NCI-H2107 treated with DMSO at 0.1 percent for 48 hours (cell line): ENCODE results near the gene HKDC1.
A peak's percentile ranks its signal among the peaks of the same experiment; 100 is the strongest.
"Not testable (repeated sequence)": the region's sequence is repeated elsewhere in the genome, so short reads cannot be mapped to it uniquely, and the experiment has no call there.

Experiments
- DNase-seq: peaks from one replicate; lab custom pipeline; 2025; ENCODE audit not compliant: unreplicated experiment; lab: John Stamatoyannopoulos, UW

HKDC1 gene, protein sequence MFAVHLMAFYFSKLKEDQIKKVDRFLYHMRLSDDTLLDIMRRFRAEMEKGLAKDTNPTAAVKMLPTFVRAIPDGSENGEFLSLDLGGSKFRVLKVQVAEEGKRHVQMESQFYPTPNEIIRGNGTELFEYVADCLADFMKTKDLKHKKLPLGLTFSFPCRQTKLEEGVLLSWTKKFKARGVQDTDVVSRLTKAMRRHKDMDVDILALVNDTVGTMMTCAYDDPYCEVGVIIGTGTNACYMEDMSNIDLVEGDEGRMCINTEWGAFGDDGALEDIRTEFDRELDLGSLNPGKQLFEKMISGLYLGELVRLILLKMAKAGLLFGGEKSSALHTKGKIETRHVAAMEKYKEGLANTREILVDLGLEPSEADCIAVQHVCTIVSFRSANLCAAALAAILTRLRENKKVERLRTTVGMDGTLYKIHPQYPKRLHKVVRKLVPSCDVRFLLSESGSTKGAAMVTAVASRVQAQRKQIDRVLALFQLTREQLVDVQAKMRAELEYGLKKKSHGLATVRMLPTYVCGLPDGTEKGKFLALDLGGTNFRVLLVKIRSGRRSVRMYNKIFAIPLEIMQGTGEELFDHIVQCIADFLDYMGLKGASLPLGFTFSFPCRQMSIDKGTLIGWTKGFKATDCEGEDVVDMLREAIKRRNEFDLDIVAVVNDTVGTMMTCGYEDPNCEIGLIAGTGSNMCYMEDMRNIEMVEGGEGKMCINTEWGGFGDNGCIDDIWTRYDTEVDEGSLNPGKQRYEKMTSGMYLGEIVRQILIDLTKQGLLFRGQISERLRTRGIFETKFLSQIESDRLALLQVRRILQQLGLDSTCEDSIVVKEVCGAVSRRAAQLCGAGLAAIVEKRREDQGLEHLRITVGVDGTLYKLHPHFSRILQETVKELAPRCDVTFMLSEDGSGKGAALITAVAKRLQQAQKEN

DNA sequence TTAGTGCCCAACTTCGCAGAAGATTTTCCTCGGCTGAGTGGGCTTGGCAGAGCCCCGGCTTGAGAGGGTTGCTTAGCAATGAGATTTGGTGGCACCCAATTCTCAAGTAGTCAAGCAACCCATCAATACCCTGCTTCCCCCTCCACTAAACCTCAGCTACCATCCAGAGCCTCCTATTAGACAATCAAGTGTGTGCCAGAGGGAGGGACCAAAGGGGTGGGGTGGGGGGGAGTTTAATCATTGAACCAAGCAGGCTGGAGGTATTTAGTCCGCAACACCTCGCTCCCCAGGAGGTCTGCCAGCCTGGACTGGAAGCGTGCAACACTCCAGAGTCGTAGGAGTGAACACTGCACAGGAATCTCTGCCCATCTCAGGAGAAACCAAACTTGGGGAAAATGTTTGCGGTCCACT, at the start of gene HKDC1:
Gene HKDC1, plus strand, starts transcription at position 292 of the 411 bp plus-strand sequence. Its CDS starts 104 bp downstream, at position 396.
- DNase-seq, result no peak

DNA sequence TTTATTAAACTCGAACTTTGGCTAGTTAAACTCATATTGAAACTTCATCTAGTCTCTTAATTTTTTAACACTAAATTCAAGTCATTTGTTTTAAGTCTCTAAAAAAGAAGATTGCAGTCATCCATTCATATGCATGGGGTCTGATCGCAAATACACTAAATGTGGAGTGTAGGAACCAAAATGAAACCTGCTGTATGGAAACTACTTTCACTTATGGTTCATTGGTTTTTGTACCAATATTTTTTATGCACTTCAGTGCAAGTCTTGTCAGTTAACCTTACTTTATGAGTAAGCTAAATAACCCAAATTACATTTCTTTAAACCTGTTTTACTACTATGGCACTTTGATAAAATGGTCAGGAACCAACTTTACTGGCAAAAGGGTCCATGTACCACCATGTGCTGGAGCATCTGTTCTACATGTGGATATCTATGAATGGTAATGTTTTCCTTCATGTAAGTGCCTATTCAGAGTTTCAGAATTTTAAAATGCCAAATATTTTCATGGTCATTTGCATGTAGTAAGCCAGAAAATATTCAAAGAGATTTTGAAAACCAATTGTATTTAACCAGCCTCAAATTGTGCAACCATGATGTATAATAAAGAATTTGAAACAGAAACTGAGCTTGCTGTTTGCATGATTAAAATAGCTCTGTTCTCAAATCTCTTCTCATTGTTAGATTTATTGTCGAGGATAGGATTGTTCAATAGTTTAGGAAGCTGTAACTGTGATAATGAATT, 47.7 kb upstream of the HKDC1 start:
- DNase-seq, result no peak

DNA sequence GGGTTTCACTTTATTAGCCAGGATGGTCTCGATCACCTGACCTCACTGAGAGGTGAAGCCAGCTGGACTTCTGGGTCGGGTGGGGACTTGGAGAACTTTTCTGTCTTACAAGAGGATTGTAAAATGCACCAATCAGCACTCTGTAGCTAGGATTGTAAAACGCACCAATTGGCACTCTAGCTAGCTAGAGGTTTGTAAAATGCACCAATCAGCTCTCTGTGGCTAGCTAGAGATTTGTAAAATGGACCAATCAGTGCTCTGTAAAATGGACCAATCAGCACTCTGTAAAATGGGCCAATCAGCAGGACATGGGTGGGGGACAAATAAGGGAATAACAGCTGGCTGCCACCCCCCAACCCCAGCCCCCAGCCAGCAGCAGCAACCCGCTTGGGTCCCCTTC, 44.8 kb upstream of the HKDC1 start:
- DNase-seq, result not testable (repeated sequence)

DNA sequence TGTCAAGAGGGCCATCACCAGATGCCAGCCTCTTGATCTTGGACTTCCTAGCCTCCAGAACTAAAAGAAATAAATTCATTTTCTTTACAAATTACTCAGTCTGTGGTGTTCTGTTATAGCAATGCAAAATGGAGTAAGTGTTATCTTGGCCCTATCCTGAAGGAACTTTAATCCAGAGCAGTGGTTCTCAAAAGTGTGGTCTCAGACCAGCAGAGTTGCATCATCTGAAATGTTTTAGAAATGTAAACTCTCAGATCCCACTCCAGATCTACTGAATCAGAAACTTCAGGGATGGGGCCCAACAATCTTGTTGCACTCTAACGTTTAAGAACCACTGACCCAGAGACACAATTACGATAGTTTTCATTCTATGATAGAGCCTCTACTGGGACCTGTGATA, 43.3 kb upstream of the HKDC1 start:
- DNase-seq, result no peak

DNA sequence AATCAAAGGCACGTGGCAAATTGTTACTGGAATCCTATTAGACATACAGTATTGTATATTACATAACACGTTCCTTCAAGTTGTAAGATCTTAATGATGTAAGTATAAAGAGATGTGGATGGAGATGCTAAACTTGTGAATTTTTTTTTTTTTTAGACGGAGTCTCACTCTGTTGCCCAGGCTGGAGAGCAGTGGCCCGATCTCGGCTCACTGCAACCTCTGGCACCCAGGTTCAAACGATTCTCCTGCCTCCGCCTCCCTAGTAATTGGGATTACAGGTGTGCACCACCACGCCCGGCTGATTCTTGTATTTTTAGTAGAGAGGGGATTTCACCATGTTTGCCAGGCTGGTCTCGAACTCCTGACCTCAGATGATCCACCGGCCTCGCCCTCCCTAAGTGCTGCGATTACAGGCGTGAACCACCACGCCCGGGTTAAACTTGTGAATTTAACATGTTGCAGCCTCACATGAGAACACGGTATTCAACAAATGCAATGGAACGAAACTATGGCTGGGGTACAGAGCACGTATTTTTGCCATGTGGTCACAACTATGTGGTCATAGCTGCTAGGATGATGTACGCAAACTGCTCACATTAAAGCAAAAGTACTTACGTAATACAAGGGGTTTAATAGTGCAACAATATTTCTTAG, 40.9 kb upstream of the HKDC1 start:
- DNase-seq, result no peak

DNA sequence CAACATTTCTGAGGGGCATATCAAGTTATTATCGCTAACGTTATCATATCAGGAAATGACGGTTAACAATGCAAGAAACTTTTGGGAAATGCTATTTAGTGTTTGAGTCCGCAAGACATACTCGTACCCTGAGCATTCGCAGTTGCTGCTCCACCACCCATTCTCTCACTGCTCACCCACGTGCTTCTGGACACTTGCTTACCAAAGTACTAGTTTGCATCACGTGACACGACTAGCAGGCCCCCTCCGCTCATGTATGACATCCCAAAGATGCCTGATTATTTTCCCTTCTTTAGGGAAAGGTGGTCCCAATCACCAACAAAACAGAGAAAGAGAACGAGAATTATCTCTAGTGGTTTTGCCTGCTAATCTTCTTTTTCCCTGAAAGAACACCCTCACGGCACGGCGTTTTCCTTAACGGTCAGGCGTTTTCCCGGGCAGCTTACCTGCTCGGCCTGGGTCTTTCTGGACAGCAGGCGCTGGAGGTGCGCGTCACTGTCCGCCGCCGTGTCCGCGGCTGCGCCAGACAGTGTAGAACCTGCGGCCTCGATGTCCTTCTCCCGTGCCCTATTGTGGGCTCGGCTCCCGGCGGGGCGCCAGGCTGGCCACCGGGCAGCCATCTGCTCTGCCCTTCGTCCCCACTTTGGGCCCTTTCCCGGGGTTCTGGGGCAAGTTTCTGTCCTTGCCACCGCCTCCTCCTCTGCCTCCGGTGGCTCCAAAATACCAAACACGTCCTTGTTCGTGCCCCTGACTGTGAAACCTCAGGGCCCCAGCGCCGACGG, 40.2 kb upstream of the HKDC1 start, which contains the start of gene SUPV3L1:
Gene SUPV3L1, plus strand, starts transcription at position 492 of the 782 bp plus-strand sequence. Its CDS starts 58 bp downstream, at position 550.
- DNase-seq, result peak; percentile 91

DNA sequence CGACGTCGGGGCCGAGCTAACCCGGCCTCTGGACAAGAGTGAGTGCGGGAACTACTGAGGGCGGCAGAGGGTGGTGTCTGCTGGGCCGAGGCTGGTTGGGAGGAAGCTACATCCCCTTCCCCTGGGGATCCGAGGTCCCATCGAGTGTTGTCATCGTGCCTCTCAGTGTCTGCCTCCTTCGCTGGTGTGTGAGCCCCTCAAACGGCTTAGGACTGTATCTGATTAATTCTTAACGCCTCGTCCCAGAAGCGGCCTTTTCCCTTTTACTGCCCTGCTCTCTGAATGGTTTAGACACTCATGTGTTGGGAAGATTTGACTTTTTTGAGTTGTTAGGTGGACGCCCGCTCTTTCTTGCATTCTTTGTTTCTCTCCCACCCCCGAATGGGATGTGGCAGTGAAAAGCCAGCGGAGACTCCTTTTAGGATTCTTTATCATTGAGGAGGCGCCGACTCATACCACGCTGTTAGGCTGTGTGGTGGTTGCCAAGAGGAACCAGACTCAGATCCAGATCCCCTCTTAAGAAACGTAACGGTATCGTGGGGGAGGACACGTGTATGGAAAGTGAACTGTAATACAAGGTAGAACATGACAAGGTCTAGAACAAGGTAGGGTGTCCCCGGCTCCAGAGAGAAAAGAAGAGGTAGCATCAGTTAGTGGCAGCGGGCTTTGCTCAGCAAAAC, 39.5 kb upstream of the HKDC1 start:
- no peak for DNase-seq

DNA sequence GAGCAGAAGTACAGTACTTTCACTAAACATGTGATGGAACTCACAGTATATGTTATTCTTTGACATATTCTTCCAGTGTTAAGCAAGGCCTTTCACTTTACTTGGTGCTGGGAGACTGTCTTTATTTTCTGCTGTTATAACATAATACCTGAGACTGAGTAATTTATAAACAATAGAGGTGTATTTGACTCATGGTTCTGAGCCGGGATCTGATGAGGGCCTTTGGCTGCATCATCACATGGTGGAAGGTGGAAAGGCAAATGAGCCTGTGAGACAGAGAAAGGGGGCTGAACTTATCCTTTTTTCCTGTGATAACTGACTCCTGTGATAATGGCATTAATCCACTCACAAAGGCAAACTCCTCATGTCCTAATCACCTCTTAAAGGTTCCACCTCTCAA, 38.7 kb upstream of the HKDC1 start:
- no peak for DNase-seq

DNA sequence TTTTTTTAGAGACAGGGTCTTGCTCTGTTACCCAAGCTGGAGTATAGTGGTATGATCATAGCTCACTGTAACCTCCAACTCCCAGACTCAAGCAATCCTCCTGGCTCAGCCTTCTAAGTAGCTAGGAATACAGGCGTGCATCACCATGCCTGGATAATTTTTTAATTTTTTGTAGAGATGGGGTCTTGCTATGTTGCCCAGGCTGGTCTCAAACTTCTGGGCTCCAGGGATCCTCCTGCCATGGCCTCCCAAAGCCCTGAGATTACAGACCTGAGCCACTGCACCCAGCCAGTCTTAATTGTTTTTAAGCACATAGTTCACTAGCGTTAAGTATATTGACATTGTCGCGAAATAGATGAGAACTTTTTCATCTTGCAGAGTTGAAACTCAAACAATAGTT, 38.1 kb upstream of the HKDC1 start:
- no peak for DNase-seq

DNA sequence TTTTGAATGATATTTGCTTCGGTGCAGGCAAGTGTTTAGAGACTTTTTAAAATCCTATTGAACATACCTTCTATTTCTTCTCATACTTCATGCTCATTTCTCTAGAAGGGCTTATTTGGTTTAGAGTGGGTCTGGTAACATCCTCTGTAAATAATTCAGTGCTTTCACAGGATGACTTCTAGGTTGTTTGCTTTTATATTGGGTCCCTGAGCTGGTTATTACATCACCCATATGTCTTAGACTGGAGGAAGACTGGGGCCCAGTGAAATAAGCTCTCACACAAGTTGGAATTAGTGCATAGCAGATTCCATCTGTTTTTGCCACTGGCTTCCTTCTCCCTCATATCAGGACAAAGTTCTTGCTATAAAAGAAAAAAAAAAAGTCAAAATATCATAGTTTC, 33.6 kb upstream of the HKDC1 start:
- DNase-seq, result no peak

DNA sequence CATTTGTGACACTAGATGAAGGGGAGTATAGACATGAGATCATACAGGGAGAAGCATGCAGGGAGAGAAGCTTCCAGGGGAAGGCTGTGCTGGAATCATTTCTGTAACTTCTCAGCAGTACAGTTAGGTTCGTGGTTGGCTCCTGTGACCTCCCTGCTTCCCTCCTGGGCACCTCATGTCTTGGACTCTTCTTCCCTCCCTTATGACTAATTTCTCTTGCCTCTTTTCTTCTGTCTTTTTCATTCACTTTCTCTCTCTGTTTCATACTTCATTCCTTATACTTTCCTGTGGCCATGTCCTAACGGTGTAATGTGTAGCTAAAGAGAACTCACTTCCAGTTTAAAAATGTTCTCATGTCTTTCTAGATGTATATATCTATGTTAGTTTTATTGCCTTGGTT, 19.1 kb upstream of the HKDC1 start:
- no peak for DNase-seq

DNA sequence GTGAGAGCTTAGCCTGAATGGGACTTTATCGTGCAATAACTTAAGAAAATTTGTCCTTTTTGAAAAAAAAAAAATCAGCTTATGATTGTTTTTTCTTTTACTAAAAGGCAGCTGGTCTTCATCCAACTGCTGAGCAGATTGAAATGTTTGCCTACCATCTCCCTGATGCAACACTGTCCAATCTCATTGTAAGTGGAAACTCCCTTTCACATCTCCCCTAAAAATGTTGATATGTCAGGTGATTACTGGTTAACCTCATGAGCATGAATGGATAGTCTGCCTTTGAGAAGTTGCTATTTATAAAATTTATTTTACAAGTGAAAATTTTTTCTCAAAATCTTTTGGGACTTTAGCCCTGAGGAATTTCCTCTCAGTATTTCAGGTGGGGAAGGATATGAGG, 17.8 kb upstream of the HKDC1 start:
- DNase-seq, result no peak

DNA sequence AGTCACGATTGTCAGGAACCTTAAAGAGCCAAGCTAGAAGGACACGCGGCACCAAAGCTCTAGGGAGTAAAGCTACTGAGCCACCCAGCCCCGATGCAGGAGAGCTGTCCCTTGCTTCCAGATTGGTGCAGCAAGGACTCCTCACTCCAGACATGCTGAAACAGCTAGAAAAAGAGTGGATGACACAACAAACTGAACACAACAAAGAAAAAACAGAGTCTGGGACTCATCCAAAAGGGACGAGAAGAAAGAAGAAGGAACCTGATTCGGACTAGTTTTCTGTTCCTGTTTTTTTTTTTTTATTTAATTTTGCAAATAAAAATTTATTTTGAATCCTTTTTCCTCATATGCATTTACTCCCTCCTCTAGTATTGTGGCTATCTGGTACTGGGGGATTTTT, 11.4 kb upstream of the HKDC1 start:
- DNase-seq, result no peak

DNA sequence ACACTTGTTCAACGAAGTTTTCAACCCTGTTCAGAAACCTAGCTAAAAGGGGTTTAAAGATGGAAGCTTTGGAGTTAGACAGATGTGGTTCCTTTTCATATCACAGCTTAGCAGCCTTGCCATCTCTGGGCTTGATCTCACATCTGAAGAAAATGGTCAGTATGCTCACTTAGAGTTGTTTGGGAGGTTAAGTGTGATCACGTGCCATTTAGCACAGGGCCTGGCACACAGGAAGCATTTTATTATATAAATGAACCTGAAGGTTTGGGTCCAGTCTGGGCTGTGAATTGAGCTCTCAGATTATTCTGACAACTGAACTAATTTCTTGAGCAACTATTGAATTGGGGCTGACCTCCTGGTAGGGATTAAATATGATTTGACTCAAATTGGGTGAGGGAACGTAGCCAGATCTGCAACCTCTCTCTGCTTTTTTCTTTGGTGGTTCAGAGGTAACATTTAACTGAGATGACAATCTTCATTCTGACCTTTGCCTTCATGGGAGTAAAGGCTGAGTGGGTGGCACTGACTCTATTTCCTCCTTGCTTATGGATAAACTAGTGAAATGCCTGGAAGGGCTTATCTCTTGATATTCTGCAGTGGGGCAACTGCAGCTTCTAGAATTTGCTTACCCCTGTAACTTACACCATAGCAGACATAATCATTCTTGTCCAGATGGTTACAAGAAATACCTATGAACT, 10.2 kb upstream of the HKDC1 start:
- DNase-seq, result no peak

DNA sequence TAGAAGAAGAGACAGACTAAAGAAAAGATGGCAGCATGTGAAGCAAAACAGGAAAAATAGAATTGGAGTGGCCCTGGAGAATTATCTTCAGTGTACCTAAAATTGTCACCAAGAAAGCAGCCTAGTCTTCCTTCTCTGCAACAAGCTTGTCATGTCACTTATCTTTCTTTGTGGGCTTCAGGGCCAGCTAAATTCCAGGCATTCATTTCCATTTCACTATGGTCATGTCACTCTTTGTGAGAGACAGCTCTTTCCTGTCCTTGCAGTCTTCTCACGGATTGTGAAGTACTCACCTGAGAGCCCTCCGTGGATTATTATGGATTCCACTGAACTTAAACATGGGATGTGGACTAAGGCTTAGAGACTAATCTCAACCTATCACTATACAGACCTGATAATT, 9.0 kb upstream of the HKDC1 start:
- no peak for DNase-seq

DNA sequence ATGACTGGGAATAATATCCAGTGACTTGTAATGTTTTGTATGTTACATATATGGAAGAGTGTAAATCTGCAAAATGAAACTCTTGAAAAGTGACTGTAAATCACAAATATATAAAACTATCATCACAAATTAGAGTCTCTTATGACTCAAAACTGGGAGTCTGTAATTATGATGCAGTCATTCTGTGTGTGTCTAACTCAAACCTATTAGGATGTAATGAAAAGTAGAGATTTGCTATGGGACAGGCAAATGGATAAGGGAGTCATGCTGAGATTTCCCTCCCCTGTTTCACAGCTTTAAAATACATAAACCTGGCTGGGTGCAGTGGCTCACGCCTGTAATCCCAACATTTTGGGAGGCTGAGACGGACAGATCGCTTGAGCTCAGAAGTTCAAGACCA, 8.6 kb upstream of the HKDC1 start:
- no peak for DNase-seq

DNA sequence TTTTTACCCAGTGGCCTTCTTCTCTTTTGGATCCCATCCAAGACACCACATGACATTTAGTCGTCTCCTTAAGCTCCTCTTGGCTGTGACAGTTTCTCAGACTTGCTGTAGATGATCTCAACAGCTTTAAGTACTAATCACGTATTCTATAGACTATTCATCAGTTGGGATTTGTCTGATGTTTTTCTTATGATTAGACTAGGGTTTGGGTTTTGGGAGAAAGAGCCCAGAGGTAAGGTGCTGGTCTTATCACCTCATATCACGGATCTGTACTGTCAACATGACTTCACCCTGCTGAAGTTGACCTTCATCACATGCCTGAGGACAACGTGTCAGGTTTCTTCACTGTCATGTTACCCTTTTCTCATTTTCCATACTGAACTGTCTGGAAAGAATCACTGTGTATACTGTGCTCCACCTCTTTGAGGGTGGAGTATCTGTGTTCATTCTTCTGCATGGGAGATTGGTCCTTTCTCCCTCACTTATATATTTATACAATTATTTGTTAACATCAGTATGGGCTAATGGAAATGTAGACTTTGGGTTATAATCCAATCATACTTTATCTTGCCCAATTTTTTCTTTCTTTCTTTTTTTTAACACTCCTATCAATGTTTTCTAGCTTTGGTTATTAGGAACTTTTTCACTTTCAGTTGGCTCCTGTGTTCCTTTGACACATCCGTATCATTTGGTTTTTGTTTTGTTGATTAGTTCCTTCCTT, 6.4 kb upstream of the HKDC1 start:
- no peak for DNase-seq

DNA sequence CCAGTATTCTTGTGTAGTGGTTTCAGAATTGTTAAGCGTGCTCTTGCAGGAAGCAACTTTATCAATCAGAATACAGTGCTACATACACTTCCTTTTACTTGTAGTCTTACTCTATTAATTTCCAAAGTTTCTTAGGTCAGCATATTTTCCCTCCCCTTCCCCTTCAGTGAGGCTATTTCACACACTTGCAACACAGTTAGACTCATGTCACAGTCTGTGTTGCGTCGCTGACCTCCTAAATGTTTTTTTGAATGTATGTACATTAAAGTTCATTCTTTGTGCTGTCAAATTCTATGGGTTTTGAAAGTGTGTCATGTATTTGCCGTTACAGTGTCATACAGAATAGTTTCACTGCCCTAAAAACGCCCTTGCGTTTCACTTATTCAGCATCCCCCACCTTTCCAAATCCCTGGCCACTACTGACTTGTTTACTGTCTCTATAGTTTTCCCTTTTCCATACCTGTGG, 5.4 kb upstream of the HKDC1 start:
- no peak for DNase-seq
